ENCODE results near the gene GALNT13.

The GALNT13 gene

DNA sequence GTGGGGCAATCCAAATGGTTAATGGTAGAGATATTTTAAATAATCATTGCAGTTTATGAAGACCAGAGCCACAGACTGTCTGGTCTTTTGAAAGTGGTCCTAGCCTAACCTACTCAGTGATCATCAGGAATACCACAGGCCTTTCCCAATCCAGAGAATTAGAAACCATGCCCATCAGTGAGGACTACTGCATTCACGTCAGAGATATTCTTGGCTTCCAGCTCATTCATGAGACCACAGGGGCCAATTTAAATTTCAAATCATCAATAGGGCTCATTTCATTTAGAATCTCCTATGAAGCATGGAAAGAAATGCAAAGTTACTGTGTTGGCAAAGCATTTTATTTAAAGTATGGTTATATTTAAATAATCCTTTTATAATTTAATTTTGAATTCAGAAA lies 464.5 kb downstream of the GALNT13 start:
- DNase-seq = no peak

DNA sequence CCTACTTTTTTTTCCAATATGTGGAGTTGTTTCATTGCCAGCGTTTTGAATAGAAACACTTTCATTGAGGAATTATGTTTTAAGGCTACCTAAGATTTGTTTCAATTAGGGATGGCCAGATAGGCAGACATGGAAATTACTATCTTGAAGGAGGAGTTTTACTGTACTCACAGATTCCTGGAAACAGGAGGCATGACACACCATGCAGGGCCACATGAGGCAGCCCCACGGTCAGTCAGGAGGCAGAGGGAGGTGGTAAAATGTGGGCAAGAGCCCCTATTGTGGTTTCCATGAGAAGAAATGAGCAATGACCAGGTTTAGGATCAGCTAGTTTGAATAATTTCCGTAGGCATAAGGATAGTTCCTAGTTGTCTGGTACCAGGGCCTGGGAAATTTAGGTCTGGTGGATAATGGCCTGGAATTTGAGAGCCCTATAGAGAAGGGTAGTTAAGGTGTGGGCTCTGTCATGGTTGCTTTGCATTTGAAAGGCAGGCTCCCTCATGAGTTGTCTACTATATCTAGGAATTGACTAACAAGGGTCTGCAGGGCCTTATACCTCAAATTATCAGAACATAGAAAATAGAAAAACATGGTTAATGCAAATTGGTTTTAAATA lies 466.7 kb downstream of the GALNT13 start:
- no peak for DNase-seq

DNA sequence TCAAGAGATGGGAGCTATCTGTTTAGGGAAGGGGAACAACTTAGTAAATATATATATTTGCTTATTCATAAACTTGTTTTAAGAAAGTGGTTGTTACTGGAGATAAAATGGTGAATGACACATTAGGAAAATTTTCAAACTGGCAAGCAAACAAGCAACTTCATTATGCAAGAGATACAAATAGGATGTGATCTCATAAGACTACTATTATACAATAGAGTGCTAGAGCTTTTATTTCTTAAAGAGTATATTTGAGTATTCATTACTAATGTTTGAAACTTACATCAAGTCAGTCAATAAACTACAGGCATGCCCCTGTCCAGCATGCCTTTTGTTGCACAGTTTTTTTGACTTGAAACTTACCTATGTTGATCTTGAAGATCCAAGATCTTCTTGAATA lies 471.6 kb downstream of the GALNT13 start:
- no peak for DNase-seq

DNA sequence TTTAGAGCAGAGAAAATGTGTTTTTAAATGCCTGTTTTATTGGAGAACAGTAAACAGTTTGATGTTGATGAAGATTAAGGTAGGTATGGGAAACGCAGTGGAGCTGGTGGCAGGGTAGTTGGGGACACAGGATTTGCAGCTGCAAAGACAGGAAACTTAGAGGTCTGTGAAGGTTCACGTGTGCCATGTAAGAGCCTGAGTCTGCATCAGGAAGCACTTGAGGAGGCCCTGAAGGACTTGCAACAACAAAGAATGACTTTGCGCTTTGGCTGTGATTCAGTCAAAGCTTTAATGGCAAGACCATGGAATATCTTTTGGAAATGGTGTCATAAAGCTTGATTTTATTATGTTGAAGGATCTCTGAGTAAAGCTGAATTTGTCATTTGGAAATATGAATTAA lies 479.2 kb downstream of the GALNT13 start:
- DNase-seq = no peak

DNA sequence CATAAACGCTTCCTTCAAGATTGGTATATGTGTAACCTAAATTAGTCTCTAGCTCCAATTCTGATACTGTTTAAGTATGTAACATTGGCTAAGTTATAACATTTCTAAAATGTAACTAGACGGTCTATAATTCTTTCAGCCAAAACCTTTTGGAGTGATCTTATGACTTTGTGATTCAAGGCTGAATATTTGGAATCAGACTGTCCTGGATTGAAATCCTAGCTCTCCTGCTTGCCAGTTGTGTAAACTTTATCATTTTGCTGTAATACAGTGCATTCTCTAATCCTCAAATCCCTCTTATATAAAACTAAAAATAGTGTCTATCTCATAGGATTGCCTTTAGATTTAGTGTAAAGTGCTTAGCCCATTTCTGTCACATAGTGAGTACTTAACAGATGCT lies 489.6 kb downstream of the GALNT13 start:
- DNase-seq = no peak

DNA sequence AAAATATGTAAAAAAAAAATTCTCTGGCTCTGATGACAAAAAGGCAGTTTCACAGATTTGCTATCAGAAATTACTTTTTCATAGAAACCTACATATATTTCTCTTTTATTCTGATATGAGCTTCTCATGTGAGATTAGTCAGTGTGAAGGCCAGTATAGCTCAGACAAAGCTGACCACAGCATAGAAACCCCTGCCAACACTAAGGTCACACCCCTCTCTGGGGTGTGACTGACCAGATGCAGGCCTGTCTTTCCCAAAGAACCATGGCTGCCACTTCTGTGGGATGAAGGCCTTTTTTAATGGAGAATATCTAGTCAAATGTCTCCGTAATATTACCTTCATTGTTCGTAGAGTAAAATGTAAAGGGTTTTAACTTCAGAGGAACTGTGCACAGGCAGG lies 496.4 kb downstream of the GALNT13 start:
- DNase-seq = no peak

DNA sequence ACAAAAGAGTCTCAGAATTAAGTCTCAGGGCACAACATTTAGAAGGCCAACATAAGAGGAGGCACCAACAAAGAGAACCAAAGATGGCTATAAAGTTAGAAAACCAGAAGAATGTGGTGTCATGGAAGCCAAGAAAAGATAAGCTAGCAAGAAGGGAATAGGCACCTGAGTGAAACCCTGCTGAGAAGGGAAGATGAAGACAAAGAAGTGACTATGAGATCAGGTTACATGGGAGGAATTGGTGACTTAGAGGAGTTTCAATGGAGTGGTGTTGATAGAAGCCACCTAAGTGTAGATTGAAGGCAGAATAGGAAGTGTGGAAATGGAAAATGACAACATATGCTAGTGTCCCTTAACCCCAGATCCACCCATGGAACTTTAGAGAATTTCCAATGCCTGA lies 499.2 kb downstream of the GALNT13 start:
- DNase-seq = no peak

DNA sequence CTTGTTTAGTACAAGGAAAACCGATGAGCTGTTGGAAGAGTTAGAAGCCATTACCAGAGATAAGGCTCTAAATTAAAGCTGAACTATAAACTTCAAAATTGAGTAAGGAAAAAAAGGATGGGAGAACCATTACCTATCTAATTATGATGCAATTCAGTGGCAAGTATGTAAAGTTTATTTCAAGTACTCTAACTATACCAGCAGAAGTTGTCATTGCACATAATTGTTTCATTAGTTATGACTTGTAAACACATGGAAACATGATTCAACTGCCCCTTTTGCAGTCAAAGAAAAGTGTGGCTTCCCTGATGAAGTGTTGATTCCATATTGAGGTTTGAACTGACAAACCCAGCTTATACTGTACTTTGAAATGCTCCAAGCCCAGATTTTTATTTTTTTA lies 502.7 kb downstream of the GALNT13 start:
- no peak for DNase-seq

DNA sequence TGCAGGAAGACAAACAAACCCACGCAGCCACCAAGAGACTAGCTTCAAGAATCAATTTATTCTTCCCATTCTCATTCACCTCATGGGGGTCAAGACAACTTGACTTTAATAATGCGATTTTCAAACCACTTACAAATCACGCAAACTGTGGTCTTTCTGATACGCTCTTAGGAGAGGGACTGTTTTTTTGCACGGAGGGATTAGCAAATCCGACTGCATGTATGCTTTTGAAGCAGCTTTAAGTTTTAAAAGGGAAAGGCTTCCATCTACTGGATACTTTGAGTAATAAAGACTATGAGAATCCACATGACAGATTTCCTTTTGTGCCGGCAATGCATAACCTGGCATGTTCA lies 503.8 kb downstream of the GALNT13 start:
- no peak for DNase-seq

DNA sequence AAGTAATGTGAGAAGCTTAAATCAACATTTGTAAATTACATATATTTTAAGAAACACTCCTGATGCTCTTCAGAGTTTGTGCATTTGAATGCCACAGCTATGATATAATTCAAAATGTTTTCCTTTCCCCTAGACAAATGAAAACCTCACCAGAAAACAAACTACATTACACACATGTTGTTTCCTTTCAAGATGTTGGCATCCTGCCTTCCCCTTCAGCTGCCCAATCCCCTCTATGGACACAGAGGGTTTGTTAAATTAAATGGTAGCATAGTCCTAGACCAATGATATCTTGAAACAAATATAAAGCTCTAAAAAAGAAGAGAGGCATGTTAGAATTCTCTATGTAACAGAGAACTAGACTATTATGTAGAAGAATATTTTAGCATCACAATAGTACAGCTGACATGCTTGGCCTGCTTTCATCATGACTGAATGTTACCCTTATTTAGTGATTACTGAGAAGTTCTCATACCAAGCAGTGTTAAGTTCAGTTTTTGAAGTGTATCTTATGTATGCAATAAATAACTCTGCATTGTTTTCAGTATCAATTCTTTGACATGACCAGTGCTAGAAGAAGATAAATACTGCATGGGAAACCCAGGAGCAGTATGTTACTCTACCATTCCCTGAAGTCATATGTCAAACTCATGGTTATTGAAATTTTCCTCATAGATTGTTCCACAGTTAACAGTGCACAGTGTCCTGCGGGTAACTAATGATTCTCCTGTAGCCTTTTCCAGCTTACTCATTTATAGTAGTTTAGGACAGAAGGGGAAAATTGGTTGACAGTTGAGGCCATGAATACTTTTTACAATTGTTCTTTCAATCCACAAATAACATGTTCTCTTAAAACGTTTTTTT lies 510.4 kb downstream of the GALNT13 start:
- no peak for DNase-seq

DNA sequence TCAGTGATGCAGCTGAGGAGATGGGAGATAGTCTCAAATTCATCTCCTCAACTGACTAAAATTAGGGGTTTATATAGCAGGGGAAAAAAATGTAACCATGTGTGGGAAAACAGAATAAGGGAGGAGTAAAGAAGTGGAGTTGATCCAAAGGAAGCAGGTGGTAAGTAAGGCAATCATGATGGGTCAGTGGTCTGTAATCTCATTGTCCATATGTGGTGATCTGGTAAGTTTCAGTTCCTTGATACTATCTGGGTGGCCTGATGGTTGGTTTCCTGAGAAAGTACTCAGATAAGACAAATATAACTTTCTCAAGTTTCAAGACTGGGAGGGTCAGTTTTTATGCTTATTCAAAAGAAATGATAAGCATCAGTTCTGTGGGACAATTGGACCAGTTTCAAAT lies 514.5 kb downstream of the GALNT13 start:
- no peak for DNase-seq

DNA sequence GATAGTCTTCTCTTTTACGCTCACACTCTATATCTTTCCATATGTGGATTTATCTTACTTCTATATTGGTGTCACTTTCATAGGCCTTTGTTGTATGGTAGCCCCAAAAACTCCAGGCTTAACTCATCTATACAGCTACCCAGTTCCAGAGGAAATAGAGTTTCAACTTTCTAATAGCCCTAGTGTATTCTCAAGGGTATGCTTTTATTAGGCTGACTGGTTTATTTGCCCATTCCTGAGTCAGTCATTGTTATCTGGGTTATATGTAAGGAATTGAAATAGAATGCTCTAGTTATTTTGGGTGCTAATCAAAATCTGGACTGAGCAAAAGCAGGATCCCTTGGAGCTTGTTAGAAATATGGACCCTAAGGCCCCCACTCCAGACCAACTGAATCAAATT lies 519.3 kb downstream of the GALNT13 start:
- no peak for DNase-seq

DNA sequence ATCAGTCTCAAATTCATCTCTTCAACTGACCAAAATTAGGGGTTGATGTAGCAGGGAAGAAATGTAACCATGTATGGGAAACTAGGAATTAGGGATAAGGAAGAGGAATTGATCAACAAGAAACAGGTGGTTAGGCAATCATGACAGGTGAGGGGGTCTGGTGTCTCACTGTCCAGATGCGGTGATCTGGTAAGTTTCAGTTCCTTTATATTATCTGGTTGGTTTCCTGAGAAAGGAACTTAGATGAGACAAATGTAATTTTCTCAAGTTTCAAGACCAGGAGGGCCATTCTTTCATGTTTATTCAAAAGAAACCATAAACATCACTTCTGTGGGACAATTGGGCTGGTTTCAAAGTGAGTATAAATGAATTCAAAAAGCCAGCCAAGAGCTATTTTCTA lies 520.5 kb downstream of the GALNT13 start:
- no peak for DNase-seq

DNA sequence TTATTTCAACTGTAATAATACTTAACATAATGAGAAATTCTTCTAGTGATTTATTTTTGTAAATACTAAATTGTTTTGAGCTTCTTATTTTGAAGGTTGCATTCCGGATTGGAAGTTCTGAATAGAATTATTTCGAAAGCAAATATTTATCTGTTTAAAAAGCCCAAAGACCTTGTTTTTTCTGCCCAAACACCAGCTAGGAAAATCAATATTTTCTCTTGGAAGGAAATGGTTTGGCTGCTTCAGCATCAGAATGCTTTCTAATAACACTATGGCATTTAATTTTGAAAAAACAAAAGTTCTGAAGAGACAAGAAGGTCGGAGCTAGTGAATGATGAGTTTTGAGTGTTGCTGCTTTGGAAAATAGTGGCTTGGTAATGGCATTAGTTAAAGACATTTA lies 522.9 kb downstream of the GALNT13 start:
- DNase-seq = no peak

DNA sequence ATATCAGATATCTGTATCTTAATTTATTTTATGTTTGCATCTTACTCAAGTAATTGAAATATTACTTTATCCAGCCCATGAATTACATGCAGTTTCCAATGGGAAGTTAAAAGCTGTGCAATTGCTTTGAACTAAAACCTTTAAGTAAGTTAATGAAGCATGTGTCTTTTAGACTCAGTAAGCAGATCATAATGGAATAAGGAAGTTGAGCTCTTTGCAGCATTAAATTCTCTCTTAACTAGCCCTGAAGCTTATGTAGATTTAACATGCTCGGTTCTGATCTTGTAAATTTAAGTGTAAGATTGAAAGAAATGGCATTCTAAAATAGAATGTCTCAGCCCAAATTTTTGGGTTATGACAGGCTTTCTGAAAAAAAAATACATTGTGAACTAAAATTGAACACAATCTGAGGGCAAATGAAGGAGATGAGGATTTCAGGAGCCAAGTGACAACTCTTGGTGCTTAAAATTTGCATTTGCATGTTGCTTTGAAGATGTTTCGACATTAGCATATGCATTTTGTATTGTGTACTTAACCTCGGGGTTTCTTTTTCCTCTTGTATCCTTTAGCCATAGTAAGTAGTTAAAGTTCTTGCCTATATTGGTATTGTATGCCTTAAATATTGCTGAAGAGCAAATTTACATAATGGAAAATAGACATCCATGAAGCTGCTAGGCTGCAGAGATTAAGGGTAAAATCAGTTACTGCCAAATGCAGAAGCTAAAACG lies 529.0 kb downstream of the GALNT13 start:
- DNase-seq = no peak

DNA sequence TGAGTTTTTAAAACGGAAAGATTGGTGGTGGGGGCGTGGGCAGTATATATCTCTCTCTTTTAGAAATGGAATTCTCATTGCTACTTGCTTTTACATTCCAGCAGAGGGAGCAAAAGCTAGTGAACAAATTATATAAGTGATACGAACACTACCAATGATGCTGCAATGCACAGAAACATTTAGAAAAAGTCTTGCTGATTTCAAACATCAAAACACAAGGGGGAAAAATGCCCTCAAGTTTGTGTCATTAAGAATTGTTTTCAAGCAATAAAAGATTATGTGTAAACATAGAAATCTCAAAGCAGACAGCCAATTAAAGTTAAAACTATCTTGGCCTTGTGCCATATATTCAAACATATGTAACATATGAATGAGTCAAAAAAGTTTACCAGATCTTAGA lies 530.5 kb downstream of the GALNT13 start:
- no peak for DNase-seq

DNA sequence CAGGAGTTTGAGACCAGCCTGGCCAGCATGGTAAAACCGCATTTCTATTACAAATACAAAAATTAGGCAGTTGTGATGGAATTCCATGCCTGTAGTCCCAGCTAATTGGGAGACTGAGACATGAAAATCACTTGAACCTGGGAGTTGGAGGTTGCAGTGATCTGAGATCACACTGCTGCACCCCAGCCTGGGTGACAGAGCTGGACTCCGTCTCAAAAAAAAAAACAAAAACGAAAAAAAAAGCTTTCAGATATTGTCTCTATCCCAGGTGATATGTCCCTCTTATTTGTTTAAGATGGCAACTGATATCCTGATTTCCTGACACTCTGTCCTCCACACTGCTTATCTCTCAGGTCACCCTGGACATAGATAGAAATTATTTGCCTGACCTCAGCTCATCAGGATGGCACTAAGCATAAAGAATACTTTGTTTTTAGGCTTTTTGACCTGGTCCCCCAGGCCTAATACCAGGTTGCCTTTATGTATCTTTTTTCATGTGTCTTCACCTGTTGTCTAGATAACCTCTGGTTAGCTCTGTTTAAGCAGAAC lies 531.6 kb downstream of the GALNT13 start:
- no peak for DNase-seq

DNA sequence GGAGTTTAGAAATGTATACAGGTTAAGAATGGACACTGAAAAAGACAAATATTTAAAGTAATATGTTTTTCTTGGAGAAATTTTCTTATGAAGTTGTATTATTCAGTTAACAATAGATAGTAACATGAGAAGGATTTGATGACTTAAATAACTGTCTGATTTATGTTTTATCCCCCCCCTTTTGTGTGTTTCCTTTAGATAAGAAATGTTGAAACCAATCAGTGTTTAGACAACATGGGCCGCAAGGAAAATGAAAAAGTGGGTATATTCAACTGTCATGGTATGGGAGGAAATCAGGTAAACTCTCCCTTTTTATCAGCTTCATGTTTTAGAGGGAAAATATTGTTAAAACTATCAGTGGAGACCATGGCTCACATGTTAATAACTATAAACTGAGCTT lies 537.1 kb downstream of the GALNT13 start:
- DNase-seq = no peak

DNA sequence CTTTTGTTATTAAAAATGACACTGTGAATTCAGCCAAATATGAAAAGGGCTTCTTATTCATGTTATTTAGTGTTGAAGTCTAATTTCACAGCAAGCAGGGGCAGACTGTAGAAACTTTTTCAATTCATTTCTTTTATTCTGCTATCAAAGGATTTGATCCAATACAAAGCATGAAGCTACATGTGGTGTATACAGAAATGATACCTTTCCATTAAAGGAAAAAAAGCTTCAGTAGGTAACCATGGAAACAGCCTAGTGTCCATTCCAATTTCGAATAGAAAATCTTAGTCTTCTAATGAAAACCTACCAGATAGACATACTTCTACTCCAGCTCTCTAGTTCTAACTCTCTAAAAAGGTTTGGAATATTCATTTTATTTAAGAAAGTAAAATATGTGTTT lies 550.5 kb downstream of the GALNT13 start:
- no peak for DNase-seq

DNA sequence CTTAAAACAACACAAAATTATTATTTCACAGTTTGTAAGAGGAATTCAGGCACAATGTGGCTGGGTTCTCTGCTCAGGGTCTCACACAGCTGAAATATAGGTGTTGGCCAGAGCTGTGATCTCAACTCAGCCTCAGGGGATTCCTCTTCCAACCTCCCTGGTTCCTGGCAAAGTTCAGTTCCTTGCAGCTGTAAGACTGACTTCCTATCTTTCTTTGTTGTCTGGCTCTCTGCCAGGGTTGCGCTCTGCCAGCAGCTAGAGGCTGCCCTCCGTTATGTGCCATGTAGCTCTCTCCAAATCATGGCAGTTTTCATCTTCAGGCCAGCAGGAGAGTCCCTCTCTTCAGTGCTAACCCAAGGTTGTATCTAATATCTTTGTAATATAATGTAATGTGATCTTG lies 554.3 kb downstream of the GALNT13 start:
- DNase-seq = no peak

DNA sequence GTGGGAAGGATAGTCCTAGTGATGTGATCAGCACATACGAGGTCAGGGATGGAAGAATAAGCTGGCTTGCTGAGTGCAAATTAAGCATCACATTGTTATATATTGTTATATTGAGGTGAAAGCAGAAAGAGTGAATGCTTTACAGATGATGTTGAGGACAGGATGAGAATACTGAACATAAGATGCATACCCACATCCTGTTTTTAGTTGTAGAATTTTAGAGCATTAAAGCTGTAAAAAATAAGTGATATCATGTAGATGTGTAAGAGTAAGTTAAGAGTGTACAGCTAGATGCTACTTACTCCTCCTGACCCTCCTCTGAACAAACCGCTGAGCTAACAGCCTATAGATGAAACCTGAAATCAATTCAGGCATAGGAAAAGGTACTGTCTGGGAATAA lies 555.7 kb downstream of the GALNT13 start:
- no peak for DNase-seq

DNA sequence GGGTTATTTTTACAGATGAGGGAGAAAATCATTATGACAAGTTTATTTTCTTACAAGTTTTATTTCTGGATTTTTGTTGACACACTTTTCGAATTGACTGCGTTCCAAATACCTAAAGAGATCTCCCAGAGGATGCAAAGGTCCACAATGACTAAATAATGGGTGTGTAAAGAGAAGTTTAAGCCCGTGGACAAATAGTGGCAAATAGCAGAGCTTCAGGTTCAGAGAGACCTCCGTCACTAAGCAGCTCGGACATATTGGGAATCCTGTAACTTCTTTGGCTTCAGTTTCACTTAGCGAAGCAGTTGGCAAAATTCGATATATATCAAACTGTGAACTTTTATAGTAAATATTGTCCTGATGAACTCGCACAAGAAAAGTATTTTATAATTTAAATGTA lies 556.3 kb downstream of the GALNT13 start:
- no peak for DNase-seq

DNA sequence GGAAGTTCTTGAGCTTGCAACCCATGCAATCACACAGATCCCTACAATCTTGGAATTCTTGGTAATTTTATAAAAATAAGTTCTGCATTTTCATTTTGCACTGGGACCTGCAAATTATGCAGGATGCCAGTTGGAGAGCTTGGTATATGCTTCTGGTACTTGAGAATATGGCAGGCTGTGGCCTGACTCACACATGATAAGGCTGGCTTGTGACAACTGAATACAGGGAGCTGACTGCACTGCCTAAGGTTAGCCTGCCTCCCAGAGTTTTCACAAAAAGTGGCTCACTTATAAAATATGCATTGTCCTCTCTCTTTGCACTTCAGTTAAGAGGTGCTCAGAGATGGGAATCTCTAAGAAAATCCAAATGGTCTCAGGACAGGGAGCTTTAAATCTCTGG lies 561.3 kb downstream of the GALNT13 start:
- DNase-seq = no peak

DNA sequence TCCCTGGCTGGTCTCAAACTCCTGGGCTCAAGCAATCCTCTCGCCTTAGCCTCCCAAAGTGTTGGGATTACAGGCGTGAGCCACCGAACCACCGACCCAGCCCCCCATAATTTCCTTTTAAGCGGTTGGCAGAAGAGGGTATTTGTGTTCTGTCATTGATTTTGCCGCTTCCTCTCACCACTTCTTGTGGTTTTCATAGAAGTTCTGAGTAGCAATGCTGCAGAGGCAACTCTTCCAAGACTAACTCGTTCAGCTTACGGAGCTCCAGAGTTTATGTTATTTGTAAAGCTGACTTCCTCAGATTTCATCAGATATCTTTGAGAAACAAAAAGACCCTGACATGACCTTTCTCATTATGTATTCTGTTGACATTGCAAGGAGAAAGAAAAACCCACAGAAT lies 565.4 kb downstream of the GALNT13 start:
- DNase-seq = no peak
